SK-N-SH (cell line): ENCODE data around the gene PTGES3.

Experiments used
- CHD2 ChIP-seq: fragments of 150-350 bp; IDR thresholded peaks from 2 replicates; pipeline ENCODE4 v1.6.1; 2018; ENCODE audit warnings: low read length; ENCODE audit not compliant: partially characterized antibody
- EP300 ChIP-seq, 2 experiments: IDR thresholded peaks; 2 replicates each; pipeline versions ENCODE4 v1.4.0 to v1.6.1; 2012; ENCODE audit warnings: borderline replicate concordance in 1 of 2, low read depth in 1 of 2, low read length in 1 of 2
- MEF2A ChIP-seq: IDR thresholded peaks from 2 replicates; pipeline ENCODE4 v1.4.0; 2012; ENCODE audit warnings: low read depth, borderline replicate concordance
- NRF1 ChIP-seq: IDR thresholded peaks from 2 replicates; pipeline ENCODE4 v1.6.1; 2012; ENCODE audit warnings: low read depth, mild to moderate bottlenecking, low read length
- RFX5 ChIP-seq: IDR thresholded peaks from 2 replicates; pipeline ENCODE4 v1.6.1; 2012; ENCODE audit warnings: mild to moderate bottlenecking, improper control_type of control experiment, low read length
- SIN3A ChIP-seq: IDR thresholded peaks from 2 replicates; pipeline ENCODE4 v1.6.1; 2012; ENCODE audit warnings: low read depth, mild to moderate bottlenecking, low read length, moderate library complexity, borderline replicate concordance
- TF ChIP-seq, protein P1 (sequence below): fragments of 200-600 bp; sonication (generic); IDR thresholded peaks from 2 replicates; pipeline ENCODE4 v1.6.1; 2017; ENCODE audit warnings: antibody characterized with exemption, mild to moderate bottlenecking, moderate library complexity

DNA sequence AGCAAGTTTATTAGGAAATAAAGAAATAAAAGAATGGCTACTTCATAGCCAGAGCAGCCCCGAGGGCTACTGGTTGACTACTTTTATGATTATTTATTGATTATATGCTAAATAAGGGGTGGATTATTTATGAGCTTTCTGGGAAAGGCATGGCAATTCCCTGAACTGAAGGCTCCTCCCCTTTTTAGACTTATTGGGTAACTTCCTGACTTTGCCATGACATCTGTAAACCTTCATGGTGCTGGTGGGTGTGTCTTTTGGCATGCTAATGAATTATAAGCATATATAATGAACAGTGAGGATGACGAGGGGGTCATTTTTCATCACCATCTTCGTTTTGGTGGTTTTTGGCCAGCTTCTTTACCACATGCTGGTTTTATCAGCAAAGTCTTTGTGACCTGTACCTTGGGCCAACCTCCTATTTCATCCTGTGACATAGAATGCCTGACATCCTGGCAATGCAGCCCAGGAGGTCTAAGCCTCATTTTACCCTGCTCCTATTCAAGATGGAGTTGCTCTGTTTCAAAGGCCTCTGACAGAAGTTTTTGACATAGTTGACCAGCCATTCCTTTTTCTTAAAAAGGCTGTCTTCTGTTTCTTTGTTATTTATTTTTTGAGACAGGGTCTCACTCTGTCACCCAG lies 11.1 kb upstream of the PTGES3 start:
- TF ChIP-seq, protein P1, sequence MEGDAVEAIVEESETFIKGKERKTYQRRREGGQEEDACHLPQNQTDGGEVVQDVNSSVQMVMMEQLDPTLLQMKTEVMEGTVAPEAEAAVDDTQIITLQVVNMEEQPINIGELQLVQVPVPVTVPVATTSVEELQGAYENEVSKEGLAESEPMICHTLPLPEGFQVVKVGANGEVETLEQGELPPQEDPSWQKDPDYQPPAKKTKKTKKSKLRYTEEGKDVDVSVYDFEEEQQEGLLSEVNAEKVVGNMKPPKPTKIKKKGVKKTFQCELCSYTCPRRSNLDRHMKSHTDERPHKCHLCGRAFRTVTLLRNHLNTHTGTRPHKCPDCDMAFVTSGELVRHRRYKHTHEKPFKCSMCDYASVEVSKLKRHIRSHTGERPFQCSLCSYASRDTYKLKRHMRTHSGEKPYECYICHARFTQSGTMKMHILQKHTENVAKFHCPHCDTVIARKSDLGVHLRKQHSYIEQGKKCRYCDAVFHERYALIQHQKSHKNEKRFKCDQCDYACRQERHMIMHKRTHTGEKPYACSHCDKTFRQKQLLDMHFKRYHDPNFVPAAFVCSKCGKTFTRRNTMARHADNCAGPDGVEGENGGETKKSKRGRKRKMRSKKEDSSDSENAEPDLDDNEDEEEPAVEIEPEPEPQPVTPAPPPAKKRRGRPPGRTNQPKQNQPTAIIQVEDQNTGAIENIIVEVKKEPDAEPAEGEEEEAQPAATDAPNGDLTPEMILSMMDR = no peak
- TF ChIP-seq SIN3A (no peak), RFX5 (no peak), EP300 (IDR thresholded peaks at IDR 0.05; ENCODE audit: borderline replicate concordance in 1 of 2, low read depth in 1 of 2, low read length in 1 of 2) (no peak), NRF1 (no peak), CHD2 (no peak), MEF2A (no peak)
